ENCODE data around the gene CACNA1I. TPM values are rescaled to one million over a fixed set of nuclear protein-coding genes. Genes with fewer than 3 reads are reported as not detected.

The CACNA1I gene
- total RNA-seq, 6 experiments from 2014 or later, result not detected

DNA sequence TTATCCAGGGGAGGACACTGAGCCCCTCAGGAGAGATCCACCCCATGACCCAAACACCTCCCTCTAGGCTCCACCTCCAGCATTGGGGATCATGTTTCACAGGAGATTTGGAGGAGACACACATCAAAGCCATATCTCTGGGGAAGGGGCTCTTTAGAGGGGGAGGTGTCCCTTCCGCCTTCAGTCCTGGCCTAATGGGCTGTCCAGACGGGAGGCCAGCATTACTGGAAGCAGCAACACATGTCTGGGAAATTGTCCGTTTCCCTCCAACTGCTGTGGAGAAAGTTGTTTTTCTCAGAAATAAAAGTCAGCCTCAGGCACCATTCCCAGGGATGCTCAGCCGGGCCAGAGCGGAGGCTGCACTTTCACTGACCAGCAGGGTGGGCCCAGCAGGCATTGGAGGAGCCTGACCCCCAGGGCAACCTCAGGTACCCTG, 9.5 kb downstream of the CACNA1I start:
- TF ChIP-seq, protein P1, sequence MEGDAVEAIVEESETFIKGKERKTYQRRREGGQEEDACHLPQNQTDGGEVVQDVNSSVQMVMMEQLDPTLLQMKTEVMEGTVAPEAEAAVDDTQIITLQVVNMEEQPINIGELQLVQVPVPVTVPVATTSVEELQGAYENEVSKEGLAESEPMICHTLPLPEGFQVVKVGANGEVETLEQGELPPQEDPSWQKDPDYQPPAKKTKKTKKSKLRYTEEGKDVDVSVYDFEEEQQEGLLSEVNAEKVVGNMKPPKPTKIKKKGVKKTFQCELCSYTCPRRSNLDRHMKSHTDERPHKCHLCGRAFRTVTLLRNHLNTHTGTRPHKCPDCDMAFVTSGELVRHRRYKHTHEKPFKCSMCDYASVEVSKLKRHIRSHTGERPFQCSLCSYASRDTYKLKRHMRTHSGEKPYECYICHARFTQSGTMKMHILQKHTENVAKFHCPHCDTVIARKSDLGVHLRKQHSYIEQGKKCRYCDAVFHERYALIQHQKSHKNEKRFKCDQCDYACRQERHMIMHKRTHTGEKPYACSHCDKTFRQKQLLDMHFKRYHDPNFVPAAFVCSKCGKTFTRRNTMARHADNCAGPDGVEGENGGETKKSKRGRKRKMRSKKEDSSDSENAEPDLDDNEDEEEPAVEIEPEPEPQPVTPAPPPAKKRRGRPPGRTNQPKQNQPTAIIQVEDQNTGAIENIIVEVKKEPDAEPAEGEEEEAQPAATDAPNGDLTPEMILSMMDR (IDR thresholded peaks at IDR 0.05), result no peak
- H3K9me3 Mint-ChIP-seq, result no peaks in the 10 kb centered on the region; the same call in 1 of the 2 replicates
- H3K27ac Mint-ChIP-seq, result no peak overlapping the region
- H3K27me3 Mint-ChIP-seq (ENCODE audit: insufficient read depth), result peaks cover 34% of the 10 kb centered on the region
- H3K4me1 Mint-ChIP-seq (ENCODE audit: low read depth), result peaks cover 6% of the 10 kb centered on the region
- no peaks in the 10 kb centered on the region; the same call in 1 of the 2 replicates for H3K36me3 Mint-ChIP-seq (ENCODE audit: low read depth)
- no peak for DNase-seq
- H3K4me3 Mint-ChIP-seq, result no peak overlapping the region

DNA sequence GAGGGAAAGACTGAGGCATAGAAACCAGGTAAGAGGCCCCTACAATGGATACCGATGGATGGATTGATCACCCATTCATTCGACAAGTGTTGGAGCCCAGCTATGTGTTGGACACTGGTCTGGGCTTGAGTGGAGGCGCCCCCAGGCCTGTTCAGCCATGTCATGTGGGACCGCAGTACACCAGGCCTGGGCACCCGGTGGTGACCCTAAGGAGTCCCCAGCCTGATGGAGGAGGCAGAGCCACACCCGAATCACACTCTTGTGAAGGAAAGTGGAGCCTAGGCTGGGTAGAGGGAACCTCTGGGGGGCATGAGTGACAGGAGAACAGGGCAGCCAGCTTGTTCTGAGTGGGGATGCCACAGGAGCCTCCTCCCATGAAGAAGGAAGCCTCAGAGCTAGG, 10.2 kb downstream of the CACNA1I start:
- Mint-ChIP-seq H3K27ac (no peak overlapping the region), H3K4me3 (no peak overlapping the region), H3K36me3 (ENCODE audit: low read depth) (no peaks in the 10 kb centered on the region; the same call in 1 of the 2 replicates), H3K27me3 (ENCODE audit: insufficient read depth) (peaks cover 36% of the 10 kb centered on the region), H3K4me1 (ENCODE audit: low read depth) (no peaks in the 10 kb centered on the region), H3K9me3 (no peaks in the 10 kb centered on the region; the same call in 1 of the 2 replicates)
- DNase-seq, result no peak
- TF ChIP-seq, protein P1 (IDR thresholded peaks at IDR 0.05), result no peak

DNA sequence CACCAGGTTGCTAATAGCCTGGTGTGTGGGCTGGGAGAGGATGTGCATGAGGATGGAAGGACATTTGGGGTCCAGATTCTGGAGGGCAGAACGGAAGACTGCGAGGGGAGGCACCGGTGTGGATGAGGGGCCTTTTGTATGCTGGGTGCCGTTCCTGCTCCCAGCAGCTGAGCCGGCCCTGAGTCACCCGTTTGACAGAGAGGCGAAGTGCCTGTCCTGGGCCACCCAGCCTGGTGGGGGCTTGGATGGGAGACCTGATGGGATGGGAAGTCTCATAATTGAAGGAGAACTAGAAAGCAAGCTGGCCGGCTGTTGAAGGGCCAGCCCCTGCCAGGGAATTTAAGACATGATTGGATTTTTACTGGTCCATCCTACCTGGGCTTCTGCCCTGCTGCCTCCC, 10.8 kb downstream of the CACNA1I start:
- H3K27me3 Mint-ChIP-seq (ENCODE audit: insufficient read depth), result peaks cover 36% of the 10 kb centered on the region
- no peaks in the 10 kb centered on the region; the same call in 1 of the 2 replicates for H3K36me3 Mint-ChIP-seq (ENCODE audit: low read depth)
- no peak overlapping the region for H3K4me3 Mint-ChIP-seq
- no peaks in the 10 kb centered on the region for H3K4me1 Mint-ChIP-seq (ENCODE audit: low read depth)
- DNase-seq, result no peak
- TF ChIP-seq, protein P1 (IDR thresholded peaks at IDR 0.05), result no peak
- H3K9me3 Mint-ChIP-seq, result no peaks in the 10 kb centered on the region; the same call in 1 of the 2 replicates
- no peak overlapping the region for H3K27ac Mint-ChIP-seq

DNA sequence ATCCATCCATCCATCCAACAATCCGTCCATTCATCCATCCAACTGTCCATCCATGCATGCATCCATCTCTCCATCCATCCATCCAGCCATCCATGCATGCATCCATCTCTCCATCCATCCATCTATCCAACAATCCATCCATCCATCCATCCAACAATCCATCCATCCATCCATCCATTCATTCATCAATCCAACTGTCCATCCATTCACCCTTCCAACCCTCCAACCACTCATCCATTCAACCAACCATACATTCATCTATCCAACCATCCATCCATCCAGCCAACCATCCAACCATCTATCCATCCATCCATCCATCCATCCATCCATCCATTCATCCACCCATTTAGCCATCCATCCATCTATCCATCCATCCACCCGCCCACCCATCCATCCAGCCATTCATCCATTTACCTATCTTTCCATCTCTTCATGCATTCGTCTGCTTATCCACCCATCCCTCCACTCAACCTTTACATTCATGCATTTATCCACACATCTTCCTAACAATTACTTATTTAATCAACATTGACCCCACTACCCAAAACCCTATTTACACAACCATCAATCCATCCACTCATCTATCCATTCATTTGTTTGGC, 12.6 kb downstream of the CACNA1I start:
- TF ChIP-seq, protein P1 (IDR thresholded peaks at IDR 0.05), result no peak
- H3K36me3 Mint-ChIP-seq (ENCODE audit: low read depth), result no peaks in the 10 kb centered on the region; the same call in 1 of the 2 replicates
- no peaks in the 10 kb centered on the region for H3K4me1 Mint-ChIP-seq (ENCODE audit: low read depth)
- no peak overlapping the region for H3K4me3 Mint-ChIP-seq
- no peaks in the 10 kb centered on the region; the same call in 1 of the 2 replicates for H3K9me3 Mint-ChIP-seq
- DNase-seq, result no peak
- H3K27ac Mint-ChIP-seq, result no peak overlapping the region
- peaks cover 43% of the 10 kb centered on the region for H3K27me3 Mint-ChIP-seq (ENCODE audit: insufficient read depth)

DNA sequence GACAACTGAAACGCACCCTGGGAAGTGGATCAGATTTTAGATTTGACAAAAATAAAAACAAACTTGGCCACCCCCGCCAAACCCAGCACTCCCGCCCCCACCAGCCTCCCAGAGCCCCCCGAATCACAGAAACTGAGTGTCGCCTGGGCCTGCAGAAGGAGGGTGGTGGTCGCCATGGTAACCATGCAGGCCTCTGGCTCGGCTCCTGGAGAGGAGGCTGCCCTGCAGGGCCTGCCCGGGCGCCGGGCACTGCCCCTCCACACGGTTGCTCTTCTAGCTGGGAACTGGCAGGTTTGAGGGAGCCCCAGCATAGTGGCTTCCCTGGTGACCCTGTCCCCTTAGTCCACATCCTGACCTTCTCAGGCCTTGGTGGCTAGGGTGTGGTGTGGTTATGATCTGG, 19.3 kb downstream of the CACNA1I start:
- H3K27ac Mint-ChIP-seq, result no peak overlapping the region
- H3K4me3 Mint-ChIP-seq, result no peak overlapping the region
- no peaks in the 10 kb centered on the region for H3K36me3 Mint-ChIP-seq (ENCODE audit: low read depth)
- TF ChIP-seq, protein P1 (IDR thresholded peaks at IDR 0.05), result no peak
- no peak for DNase-seq
- H3K9me3 Mint-ChIP-seq, result no peaks in the 10 kb centered on the region
- peaks cover 20% of the 10 kb centered on the region for H3K4me1 Mint-ChIP-seq (ENCODE audit: low read depth)
- H3K27me3 Mint-ChIP-seq (ENCODE audit: insufficient read depth), result peaks cover 11% of the 10 kb centered on the region
